OCI-LY1 (cell line): ENCODE measurements around the gene NR2C2.

Source experiments
- H2AFZ ChIP-seq: fragments of 200-600 bp; sonication (generic), shearing (Covaris generic); 2 replicates; pipeline ENCODE4 v1.6.0; 2014; ENCODE audit warnings: antibody characterized with exemption, mild to moderate bottlenecking, low read length
- H3F3A ChIP-seq: fragments of 200-600 bp; sonication (generic), shearing (Covaris generic); 2 replicates; pipeline ENCODE4 v1.6.0; 2014; ENCODE audit warnings: mild to moderate bottlenecking, antibody characterized with exemption, low read length, moderate library complexity; ENCODE audit not compliant: insufficient read depth
- H3K27ac ChIP-seq: fragments of 200-600 bp; sonication (generic); 2 replicates; pipeline ENCODE4 v1.5.1; 2014; ENCODE audit warnings: low read length, mixed run types, mild to moderate bottlenecking, low read depth; ENCODE audit not compliant: poor library complexity, severe bottlenecking
- H3K27me3 ChIP-seq: fragments of 200-600 bp; sonication (generic); 2 replicates; pipeline ENCODE4 v1.6.0; 2014; ENCODE audit warnings: antibody characterized with exemption, mild to moderate bottlenecking, low read length, moderate library complexity; ENCODE audit not compliant: insufficient read depth
- H3K36me3 ChIP-seq: fragments of 200-600 bp; sonication (generic); 2 replicates; pipeline ENCODE4 v1.6.1; 2014; ENCODE audit warnings: mild to moderate bottlenecking, antibody characterized with exemption, low read length, moderate library complexity, mixed read lengths; ENCODE audit not compliant: insufficient read depth
- H3K4me1 ChIP-seq: fragments of 200-600 bp; sonication (generic); 2 replicates; pipeline ENCODE4 v1.5.1; 2014; ENCODE audit warnings: mild to moderate bottlenecking, low read length, moderate library complexity; ENCODE audit not compliant: insufficient read depth, severe bottlenecking
- H3K4me2 ChIP-seq: fragments of 200-600 bp; sonication (generic), shearing (Covaris generic); 2 replicates; pipeline ENCODE4 v1.6.1; 2014; ENCODE audit warnings: low read length
- H3K4me3 ChIP-seq: fragments of 200-600 bp; sonication (generic); 2 replicates; pipeline ENCODE4 v1.5.1; 2014; ENCODE audit warnings: low read length, low read depth, mild to moderate bottlenecking, mixed read lengths; ENCODE audit not compliant: poor library complexity, severe bottlenecking
- H3K79me2 ChIP-seq: fragments of 200-600 bp; shearing (Covaris generic); 2 replicates; pipeline ENCODE4 v1.6.1; 2016; ENCODE audit warnings: mixed run types, low read length, mixed read lengths; ENCODE audit not compliant: insufficient read depth
- H3K9ac ChIP-seq: fragments of 200-600 bp; sonication (generic), shearing (Covaris generic); 2 replicates; pipeline ENCODE4 v1.6.1; 2014; ENCODE audit warnings: mild to moderate bottlenecking, low read length, mixed read lengths
- H3K9me2 ChIP-seq: fragments of 200-600 bp; sonication (generic), shearing (Covaris generic); 2 replicates; pipeline ENCODE4 v1.6.1; 2014; ENCODE audit warnings: low read depth, mild to moderate bottlenecking, low read length, mixed read lengths
- H3K9me3 ChIP-seq: fragments of 200-600 bp; shearing (Covaris generic); 2 replicates; pipeline ENCODE4 v1.6.1; 2014; ENCODE audit warnings: low read length, mixed read lengths
- H4K20me1 ChIP-seq: fragments of 200-600 bp; sonication (generic), shearing (Covaris generic); 2 replicates; pipeline ENCODE4 v1.6.0; 2016; ENCODE audit warnings: mild to moderate bottlenecking, low read length; ENCODE audit not compliant: insufficient read depth
- CTCF ChIP-seq: fragments of 200-600 bp; sonication (generic), shearing (Covaris generic); IDR thresholded peaks from 2 replicates; pipeline ENCODE4 v1.5.1; 2017; ENCODE audit warnings: mild to moderate bottlenecking, antibody characterized with exemption, low read length, moderate library complexity, mixed read lengths
- EZH2 ChIP-seq: fragments of 200-600 bp; sonication (generic), shearing (Covaris generic); IDR thresholded peaks from 2 replicates; pipeline ENCODE4 v1.8.0; 2017; ENCODE audit warnings: borderline replicate concordance, mixed run types, mild to moderate bottlenecking, antibody characterized with exemption, low read length, moderate library complexity, mixed read lengths

NR2C2 gene

GRCh38 chr3:15053541-15053940 lies 106.2 kb downstream of the NR2C2 start:
- no peaks in the 10 kb centered on the region; the same call in 1 of the 2 replicates for H4K20me1 ChIP-seq
- no peak overlapping the region for H3K4me2 ChIP-seq
- H3K9me2 ChIP-seq = no peaks in the 10 kb centered on the region
- H3K4me3 ChIP-seq = no peak overlapping the region
- H3K27me3 ChIP-seq = no peaks in the 10 kb centered on the region
- H3K27ac ChIP-seq = no peak overlapping the region
- no peaks in the 10 kb centered on the region for H3K9me3 ChIP-seq
- peaks cover 92% of the 10 kb centered on the region for H3K36me3 ChIP-seq
- no peak overlapping the region for H2AFZ ChIP-seq
- TF ChIP-seq CTCF (no peak), EZH2 (no peak)
- 0 out of 2 replicates have a peak, but pooled peaks cover 4% of the 10 kb centered on the region for H3F3A ChIP-seq
- H3K79me2 ChIP-seq = peaks cover 49% of the 10 kb centered on the region
- peaks cover 37% of the 10 kb centered on the region for H3K4me1 ChIP-seq
- H3K9ac ChIP-seq = no peak overlapping the region

DNA sequence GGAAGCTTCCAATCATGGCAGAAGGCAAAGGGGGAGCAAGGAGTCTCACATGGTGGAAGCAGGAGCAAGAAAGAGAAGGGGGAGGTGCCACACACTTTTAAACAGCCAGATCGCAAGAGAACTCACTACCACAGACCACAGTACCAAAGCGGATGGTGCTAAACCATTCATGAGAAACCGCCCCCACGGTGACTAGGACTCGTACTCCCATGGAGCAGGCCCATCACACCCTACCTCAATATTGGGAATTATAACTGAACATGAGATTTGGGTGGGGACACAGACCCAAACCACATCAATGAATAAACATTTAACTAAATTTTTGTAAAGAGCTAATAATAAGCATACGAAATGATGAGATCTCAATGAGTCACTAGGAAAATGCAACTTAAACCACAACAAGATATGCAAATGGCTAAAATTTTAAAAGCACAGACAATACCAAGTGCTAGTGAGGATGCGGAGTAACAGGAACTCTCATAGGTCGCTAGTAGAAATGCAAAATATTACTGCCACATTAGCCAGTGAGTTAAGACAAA lies 107.7 kb downstream of the NR2C2 start:
- no peaks in the 10 kb centered on the region for H3K9me2 ChIP-seq
- peaks cover 32% of the 10 kb centered on the region for H3K4me1 ChIP-seq
- no peak overlapping the region for H2AFZ ChIP-seq
- H3K27me3 ChIP-seq = no peaks in the 10 kb centered on the region
- no peak for TF ChIP-seq CTCF
- no peak for TF ChIP-seq EZH2
- H3K79me2 ChIP-seq = peaks cover 61% of the 10 kb centered on the region
- H3K36me3 ChIP-seq = peaks cover 92% of the 10 kb centered on the region
- H3K4me2 ChIP-seq = no peak overlapping the region
- no peaks in the 10 kb centered on the region for H3K9me3 ChIP-seq
- H3K27ac ChIP-seq = peak overlapping the region; percentile 14
- H3F3A ChIP-seq = 0 out of 2 replicates have a peak, but pooled peaks cover 4% of the 10 kb centered on the region
- H3K9ac ChIP-seq = no peak overlapping the region
- H3K4me3 ChIP-seq = no peak overlapping the region
- no peaks in the 10 kb centered on the region; the same call in 1 of the 2 replicates for H4K20me1 ChIP-seq

- H3K27me3 ChIP-seq = no peaks in the 10 kb centered on the region
- H3F3A ChIP-seq = no peaks in the 10 kb centered on the region
- H4K20me1 ChIP-seq = no peaks in the 10 kb centered on the region; the same call in 1 of the 2 replicates
- H3K27ac ChIP-seq = no peak overlapping the region
- no peaks in the 10 kb centered on the region for H3K9me3 ChIP-seq
- TF ChIP-seq CTCF = no peak
- no peak for TF ChIP-seq EZH2
- no peaks in the 10 kb centered on the region for H3K9me2 ChIP-seq
- H3K36me3 ChIP-seq = peaks cover 82% of the 10 kb centered on the region
- H3K4me1 ChIP-seq = peaks cover 15% of the 10 kb centered on the region
- no peak overlapping the region for H3K4me3 ChIP-seq
- no peak overlapping the region for H2AFZ ChIP-seq
- peaks cover 69% of the 10 kb centered on the region for H3K79me2 ChIP-seq
- no peak overlapping the region for H3K9ac ChIP-seq
- H3K4me2 ChIP-seq = no peak overlapping the region
Observed at GRCh38 chr3:15056676-15057404, 109.5 kb downstream of the NR2C2 start.
